ENCODE data around the gene PBOV1.
A peak's percentile ranks its signal among the peaks of the same experiment; 100 is the strongest.

Gene PBOV1

GRCh38 chr6:138218449-138218848 is at the start of gene PBOV1:
Gene PBOV1 (minus strand): TSS chr6:138218491. CDS start chr6:138218395, 96 bp downstream.
- DNase-seq = no peak

- no peak for DNase-seq
Observed at GRCh38 chr6:138266095-138266494, 47.8 kb upstream of the PBOV1 start.

GRCh38 chr6:138264372-138264880 is 46.1 kb upstream of the PBOV1 start:
- DNase-seq = no peak

GRCh38 chr6:138263963-138264362 is 45.7 kb upstream of the PBOV1 start:
- DNase-seq = no peak

- DNase-seq = no peak
Observed at GRCh38 chr6:138261116-138261780, 43.0 kb upstream of the PBOV1 start.

GRCh38 chr6:138258991-138259390 is 40.7 kb upstream of the PBOV1 start:
- no peak for DNase-seq

- DNase-seq = no peak
Observed at GRCh38 chr6:138258197-138258596, 39.9 kb upstream of the PBOV1 start.

GRCh38 chr6:138257638-138258040 is 39.3 kb upstream of the PBOV1 start:
- DNase-seq = no peak

GRCh38 chr6:138255443-138255842 is 37.2 kb upstream of the PBOV1 start:
- no peak for DNase-seq

- DNase-seq = no peak
Observed at GRCh38 chr6:138253731-138254130, 35.4 kb upstream of the PBOV1 start.

- peak in 40 of 58 donors; percentile 8 to 81 (median 43) for DNase-seq
Observed at GRCh38 chr6:138250513-138251247, 32.4 kb upstream of the PBOV1 start.

GRCh38 chr6:138250053-138250452 is 31.8 kb upstream of the PBOV1 start:
- DNase-seq = peak in 1 of 58 donors; percentile 38

- no peak for DNase-seq
Observed at GRCh38 chr6:138248878-138249277, 30.6 kb upstream of the PBOV1 start.

- DNase-seq = no peak
Observed at GRCh38 chr6:138248011-138248410, 29.7 kb upstream of the PBOV1 start.

- no peak for DNase-seq
Observed at GRCh38 chr6:138246650-138247440, 28.6 kb upstream of the PBOV1 start.

GRCh38 chr6:138245751-138246150 is 27.5 kb upstream of the PBOV1 start:
- DNase-seq = no peak

- DNase-seq = no peak
Observed at GRCh38 chr6:138242987-138243592, 24.8 kb upstream of the PBOV1 start.

GRCh38 chr6:138241934-138242333 is 23.6 kb upstream of the PBOV1 start:
- no peak for DNase-seq

GRCh38 chr6:138241381-138241780 is 23.1 kb upstream of the PBOV1 start:
- no peak for DNase-seq

GRCh38 chr6:138240476-138241245 is 22.4 kb upstream of the PBOV1 start:
- DNase-seq = no peak

- DNase-seq = no peak
Observed at GRCh38 chr6:138239774-138240173, 21.5 kb upstream of the PBOV1 start.
